OCI-LY3 (cell line): ENCODE results near the gene RAD51B.

Experiments
- CTCF ChIP-seq: fragments of 200-600, 300-600 bp; sonication (generic); IDR thresholded peaks from 2 replicates; pipeline ENCODE4 v1.5.1; 2014; ENCODE audit warnings: antibody characterized with exemption, low read length, low read depth
- EZH2phosphoT487 ChIP-seq: fragments of 200-600 bp; shearing (Covaris generic); IDR thresholded peaks from 2 replicates; pipeline ENCODE4 v1.6.1; 2018; ENCODE audit warnings: antibody characterized with exemption, mixed run types, low read depth

- TF ChIP-seq CTCF (no peak), EZH2phosphoT487 (no peak)
Observed at GRCh38 chr14:68154275-68154674, 334.7 kb downstream of the RAD51B start.
